Measurements from ENCODE around the gene FGD4.

GRCh38 chr12:32362892-32363291, 36.5 kb upstream of the FGD4 start:
- TF ChIP-seq CTCF (IDR thresholded peaks at IDR 0.05) = no peak
- no peak for TF ChIP-seq POLR2A (IDR thresholded peaks at IDR 0.05)
